Lung (tissue), 12 donors: Measurements from ENCODE around the gene ACTA2. TPM values are rescaled to one million over a fixed set of nuclear protein-coding genes. Genes with fewer than 3 reads are reported as not detected.

Source experiments
- ATAC-seq: fragments of 200-7000 bp; cut with Tn5 transposase; one replicate; pipeline ENCODE4 v1.9.1; 2020; ENCODE audit warnings: moderate number of reproducible peaks; ENCODE audit not compliant: insufficient read depth, low FRiP score
- DNase-seq, 3 donors: peaks; one replicate each; pipeline ENCODE4 v3.0.0-alpha.2; 2013 to 2017
- H3K27ac ChIP-seq, 2 donors: one replicate each; pipeline ENCODE4 v1.5.1; 2013; ENCODE audit warnings: mild to moderate bottlenecking in 2 of 2, moderate library complexity in 2 of 2, control low read depth in 1 of 2, inconsistent platforms in 1 of 2, low read depth in 1 of 2, low read length in 1 of 2
- H3K27me3 ChIP-seq, 3 donors: one replicate each; pipeline ENCODE4 v1.5.1; 2013; ENCODE audit warnings: low read length in 2 of 3; ENCODE audit not compliant: control insufficient read depth in 3 of 3, insufficient read depth in 3 of 3
- H3K36me3 ChIP-seq, 4 donors: one replicate each; pipeline ENCODE4 v1.5.1; 2013; ENCODE audit warnings: low read length in 4 of 4, mild to moderate bottlenecking in 1 of 4, moderate library complexity in 1 of 4; ENCODE audit not compliant: control insufficient read depth in 4 of 4, insufficient read depth in 4 of 4
- H3K4me1 ChIP-seq, 5 donors: one replicate each; pipeline ENCODE4 v1.5.1; 2013; ENCODE audit warnings: low read length in 5 of 5, mild to moderate bottlenecking in 2 of 5, moderate library complexity in 1 of 5; ENCODE audit not compliant: control insufficient read depth in 5 of 5, insufficient read depth in 5 of 5
- H3K4me3 ChIP-seq: one replicate; pipeline ENCODE4 v1.5.1; 2013; ENCODE audit warnings: mild to moderate bottlenecking, control low read depth, moderate library complexity
- H3K9ac ChIP-seq, 2 donors: one replicate each; pipeline ENCODE4 v1.5.1; 2013; ENCODE audit warnings: low read length in 2 of 2, control low read depth in 1 of 2; ENCODE audit not compliant: insufficient read depth in 1 of 2
- H3K9me3 ChIP-seq, 4 donors: one replicate each; pipeline ENCODE4 v1.5.1; 2013; ENCODE audit warnings: low read length in 3 of 4, mild to moderate bottlenecking in 1 of 4, moderate library complexity in 1 of 4; ENCODE audit not compliant: control insufficient read depth in 4 of 4, insufficient read depth in 3 of 4
- WGBS, 2 donors: extraction: QIAGEN DNeasy Blood & Tissue Kit; methylation state at CpG; one replicate each; pipeline ENCODE4 v1.1.7; 2013; 5-methylcytosine and 5-hydroxymethylcytosine counted together
- polyA plus RNA-seq, 2 donors: library from polyadenylated mRNA; stranded (reverse); fragments of 200-250 nt; gene quantifications; one replicate each; pipeline ENCODE4 v1.2.1, GENCODE V29; 2013
- total RNA-seq, 2 donors: library from RNA; depleted of rRNA in 1 of 2; stranded (reverse); fragments of >200 nt in 1 of 2; gene quantifications; one replicate each; pipeline ENCODE4 v1.2.1, GENCODE V29; 2014 to 2021
- TF ChIP-seq, protein P1 (sequence below): IDR thresholded peaks from 2 replicates; pipeline ENCODE4 v1.5.1; 2012; ENCODE audit warnings: mild to moderate bottlenecking; ENCODE audit errors: control extremely low read depth, extremely low read depth
- donor health status: control.
- donor health status: control.
- donor health status: Bipolar disorder and iron deficiency.
- donor health status: healthy.
- donor health status: DM: yes; HTN: yes; CAD: no.

Gene ACTA2
- total and polyA plus RNA-seq, 4 donors, result 186 to 485 (median 249) TPM

DNA sequence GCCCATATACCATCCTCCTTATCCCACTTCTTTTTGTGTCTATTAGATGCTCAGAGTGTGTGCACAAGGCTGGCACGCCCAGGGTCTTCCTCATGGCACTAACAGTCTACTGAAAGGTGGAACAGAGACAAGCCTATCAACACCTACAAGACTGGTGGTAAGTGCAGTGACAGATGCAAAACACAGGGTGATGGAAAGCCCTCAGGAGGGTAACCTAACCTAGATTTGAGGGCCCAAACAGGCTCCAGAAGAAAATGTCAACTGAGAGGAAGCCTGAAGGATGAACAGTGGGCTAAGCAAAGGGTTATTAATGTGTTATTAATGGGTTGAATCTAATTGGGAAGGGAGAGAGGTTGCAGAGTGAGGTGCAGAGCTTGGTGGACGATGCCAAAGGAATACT, 36.9 kb upstream of the ACTA2 start:
- 44 to 56% methylated on average over 2 of the region's 2 CpGs for WGBS, 2 donors
- Histone ChIP-seq H3K9me3 (peaks cover 0 to 1% (median 0%) of the 10 kb centered on the region in 4 donors), H3K27me3 (no peaks in the 10 kb centered on the region), H3K4me1 (peaks cover 0 to 46% (median 4%) of the 10 kb centered on the region in 5 donors), H3K4me3 (no peak overlapping the region), H3K9ac (peak overlapping the region; percentile 7 to 100), H3K27ac (peak overlapping the region in 1 of 2 donors; percentile 48), H3K36me3 (peaks cover 0 to 4% (median 2%) of the 10 kb centered on the region in 4 donors)
- DNase-seq (no peak), ATAC-seq (no peak)
- TF ChIP-seq, protein P1, sequence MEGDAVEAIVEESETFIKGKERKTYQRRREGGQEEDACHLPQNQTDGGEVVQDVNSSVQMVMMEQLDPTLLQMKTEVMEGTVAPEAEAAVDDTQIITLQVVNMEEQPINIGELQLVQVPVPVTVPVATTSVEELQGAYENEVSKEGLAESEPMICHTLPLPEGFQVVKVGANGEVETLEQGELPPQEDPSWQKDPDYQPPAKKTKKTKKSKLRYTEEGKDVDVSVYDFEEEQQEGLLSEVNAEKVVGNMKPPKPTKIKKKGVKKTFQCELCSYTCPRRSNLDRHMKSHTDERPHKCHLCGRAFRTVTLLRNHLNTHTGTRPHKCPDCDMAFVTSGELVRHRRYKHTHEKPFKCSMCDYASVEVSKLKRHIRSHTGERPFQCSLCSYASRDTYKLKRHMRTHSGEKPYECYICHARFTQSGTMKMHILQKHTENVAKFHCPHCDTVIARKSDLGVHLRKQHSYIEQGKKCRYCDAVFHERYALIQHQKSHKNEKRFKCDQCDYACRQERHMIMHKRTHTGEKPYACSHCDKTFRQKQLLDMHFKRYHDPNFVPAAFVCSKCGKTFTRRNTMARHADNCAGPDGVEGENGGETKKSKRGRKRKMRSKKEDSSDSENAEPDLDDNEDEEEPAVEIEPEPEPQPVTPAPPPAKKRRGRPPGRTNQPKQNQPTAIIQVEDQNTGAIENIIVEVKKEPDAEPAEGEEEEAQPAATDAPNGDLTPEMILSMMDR, result no peak

DNA sequence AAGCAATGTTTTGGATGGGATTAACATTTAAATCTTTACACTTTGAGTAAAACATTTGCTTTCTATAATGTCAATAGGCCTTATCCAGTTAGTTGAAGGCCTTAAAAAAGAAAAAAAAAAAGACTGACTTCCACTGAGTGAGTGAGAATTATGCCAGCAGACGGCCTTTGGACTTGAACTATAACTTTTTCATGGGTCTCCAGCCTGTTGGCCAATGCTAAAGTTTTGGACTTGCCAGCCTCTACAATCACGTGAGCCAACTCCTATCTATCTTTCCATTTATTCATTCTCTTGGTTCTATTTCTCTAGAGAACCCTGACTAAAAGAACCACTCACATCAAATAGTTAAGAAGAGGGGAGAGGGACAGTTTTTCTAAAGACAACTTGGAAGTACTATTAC, 35.3 kb upstream of the ACTA2 start:
- WGBS, 2 donors, result 62 to 90% methylated on average over 2 of the region's 2 CpGs

DNA sequence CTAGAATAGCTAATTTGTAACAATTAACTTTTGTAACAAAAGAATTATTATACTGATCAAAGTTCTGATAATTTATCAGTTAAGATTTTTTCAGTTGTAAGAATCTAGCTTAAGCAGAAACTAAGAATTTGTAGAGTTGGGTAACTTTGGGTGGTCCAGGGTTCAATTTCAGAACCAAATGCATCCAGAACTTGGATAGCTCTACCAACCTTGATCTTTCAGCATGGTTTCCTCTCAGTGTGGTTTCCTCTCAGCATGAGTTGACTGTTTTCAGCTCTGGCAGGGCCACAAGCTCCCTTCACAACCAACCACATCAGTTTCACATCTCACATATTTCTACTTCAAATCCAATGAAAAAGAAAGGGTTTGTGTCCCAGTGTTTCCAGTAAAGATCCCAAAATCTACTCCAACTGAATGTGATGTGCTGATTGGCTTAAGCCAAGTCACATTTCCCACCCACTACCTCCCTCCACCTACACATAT, 34.7 kb upstream of the ACTA2 start:
- H3K4me1 ChIP-seq, result peaks cover 0 to 42% (median 9%) of the 10 kb centered on the region in 5 donors

More for the DNA sequence above, 35.3 kb upstream of the ACTA2 start:
- Histone ChIP-seq H3K4me3 (no peak overlapping the region), H3K27me3 (no peaks in the 10 kb centered on the region), H3K9ac (no peak overlapping the region), H3K9me3 (peaks cover 0 to 1% (median 0%) of the 10 kb centered on the region in 4 donors), H3K36me3 (peaks cover 0 to 4% (median 2%) of the 10 kb centered on the region in 4 donors), H3K4me1 (peaks cover 0 to 41% (median 9%) of the 10 kb centered on the region in 5 donors), H3K27ac (no peak overlapping the region)
- TF ChIP-seq, protein P1, result no peak
- ATAC-seq, result no peak
- no peak for DNase-seq

More for the DNA sequence above, 34.7 kb upstream of the ACTA2 start:
- H3K36me3 ChIP-seq, result peaks cover 0 to 4% (median 2%) of the 10 kb centered on the region in 4 donors
- no peak overlapping the region for H3K9ac ChIP-seq
- H3K27me3 ChIP-seq, result no peaks in the 10 kb centered on the region
- H3K4me3 ChIP-seq, result no peak overlapping the region
- no peak overlapping the region for H3K27ac ChIP-seq
- ATAC-seq, result no peak
- no peak for DNase-seq
- TF ChIP-seq, protein P1, result no peak
- H3K9me3 ChIP-seq, result peaks cover 0 to 1% (median 0%) of the 10 kb centered on the region in 4 donors
